KG1 (cell line): ENCODE results near the gene RAB3GAP1.

Source experiments
- DNase-seq: peaks from one replicate; lab custom pipeline; 2025; lab: John Stamatoyannopoulos, UW

RAB3GAP1 gene

DNA sequence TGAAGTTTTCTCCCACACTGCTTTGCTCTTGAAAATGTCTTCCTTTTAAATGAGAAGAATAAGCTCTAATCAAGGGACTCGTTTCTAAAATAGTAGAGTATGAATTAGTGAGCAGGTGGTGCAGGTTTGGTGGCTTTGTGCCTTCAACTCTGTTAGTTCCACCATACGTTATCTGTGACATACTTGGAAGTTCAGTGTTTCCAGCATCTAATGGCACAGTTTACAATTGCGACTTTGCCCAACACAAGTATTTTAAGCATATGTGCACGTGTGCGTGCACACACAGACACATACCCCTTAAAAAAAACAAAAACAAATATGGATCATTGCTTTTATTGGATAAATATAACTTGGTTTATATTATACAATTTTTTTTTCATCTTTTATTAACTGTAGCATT, 111.8 kb downstream of the RAB3GAP1 start:
- no peak for DNase-seq

- no peak for DNase-seq
These were observed 112.3 kb downstream of the RAB3GAP1 start for GRCh38 chr2:135164431-135164830.

- no peak for DNase-seq
These were observed 115.2 kb downstream of the RAB3GAP1 start for GRCh38 chr2:135167273-135167672.

GRCh38 chr2:135168204-135168856, 116.2 kb downstream of the RAB3GAP1 start:
- no peak for DNase-seq

GRCh38 chr2:135169900-135170753, 118.0 kb downstream of the RAB3GAP1 start:
- DNase-seq: no peak

- no peak for DNase-seq
These were observed 122.1 kb downstream of the RAB3GAP1 start for GRCh38 chr2:135174049-135174809.

GRCh38 chr2:135174810-135175093, 122.7 kb downstream of the RAB3GAP1 start:
- no peak for DNase-seq

DNA sequence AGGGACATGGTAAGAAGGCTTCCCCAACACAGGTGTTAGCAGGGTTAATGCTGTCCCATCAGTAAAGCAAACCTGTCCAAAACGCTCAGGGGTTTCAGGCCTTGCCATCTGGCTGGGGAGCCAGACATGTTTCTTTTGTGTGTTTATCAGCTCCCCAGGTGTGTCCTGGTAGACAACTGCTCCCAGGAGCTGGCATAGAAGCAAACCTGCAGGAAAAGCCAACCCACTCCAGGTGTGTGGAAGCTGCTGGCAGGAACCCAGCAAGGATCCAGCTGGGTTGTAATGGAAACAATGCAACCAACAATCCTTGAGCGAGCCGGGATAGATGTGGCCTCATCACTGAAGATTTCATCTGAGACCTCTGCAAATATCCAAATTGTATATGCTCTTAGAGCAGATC, 123.1 kb downstream of the RAB3GAP1 start:
- DNase-seq: no peak

GRCh38 chr2:135179689-135180088, 127.6 kb downstream of the RAB3GAP1 start:
- DNase-seq: no peak

DNA sequence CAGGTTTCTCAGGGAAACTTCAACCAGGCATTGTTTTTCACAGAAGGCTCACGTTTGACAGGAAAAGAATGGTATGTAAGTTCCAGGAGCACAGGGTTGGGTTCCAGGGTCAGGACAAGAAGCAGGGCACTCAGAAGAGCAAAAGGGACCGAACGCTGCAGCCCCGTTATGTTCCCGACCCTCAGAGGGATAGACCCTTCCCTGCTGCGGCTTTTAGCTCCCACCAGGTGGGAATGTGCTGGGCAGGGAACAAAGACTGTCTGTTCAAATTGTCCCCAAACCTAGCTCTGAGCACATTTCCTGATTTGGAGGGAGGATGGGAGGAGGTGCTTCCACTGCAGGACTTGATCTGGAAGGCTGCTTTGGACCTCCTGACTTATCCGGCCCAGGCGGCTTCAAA, 130.1 kb downstream of the RAB3GAP1 start:
- DNase-seq: no peak

- no peak for DNase-seq
These were observed 130.5 kb downstream of the RAB3GAP1 start for GRCh38 chr2:135182601-135183000.

DNA sequence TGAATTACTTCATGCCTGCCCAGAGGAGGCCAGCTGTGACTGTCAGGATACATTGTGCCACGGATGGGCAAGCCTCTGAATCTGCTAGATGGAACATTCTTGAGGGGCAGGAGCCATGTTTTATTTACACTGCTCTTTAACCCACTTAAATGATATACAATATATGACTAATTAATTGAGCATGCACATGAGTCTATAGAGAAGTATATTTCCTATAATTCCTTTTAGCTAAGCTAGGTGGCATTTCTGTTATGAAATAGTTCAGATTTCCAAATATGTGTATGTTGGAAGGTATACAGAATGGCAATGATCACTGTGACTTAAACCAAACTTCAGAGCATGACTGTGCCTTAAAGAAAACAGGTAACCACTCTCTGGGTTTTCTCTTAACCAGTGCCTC, 131.7 kb downstream of the RAB3GAP1 start:
- DNase-seq: no peak

- no peak for DNase-seq
These were observed 134.0 kb downstream of the RAB3GAP1 start for GRCh38 chr2:135186054-135186453.

DNA sequence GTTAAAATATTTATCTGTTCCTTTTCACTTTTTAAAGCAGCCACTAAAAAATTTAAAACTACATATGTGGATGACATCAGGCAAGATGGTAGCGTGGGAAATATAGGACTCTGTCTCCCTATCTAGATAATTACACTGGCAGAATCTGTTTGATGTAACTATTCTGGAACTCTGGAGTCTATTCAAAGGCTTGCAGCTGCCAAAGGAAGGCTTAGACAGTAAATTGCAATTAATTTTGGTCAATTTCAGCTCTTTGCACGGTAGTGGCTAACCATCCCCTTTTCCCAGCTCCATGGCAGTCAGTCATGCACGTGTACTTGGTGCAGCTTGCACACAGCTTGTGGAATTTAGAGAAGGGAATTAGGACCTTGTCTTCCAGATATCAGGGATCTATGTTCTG, 135.2 kb downstream of the RAB3GAP1 start:
- no peak for DNase-seq

DNA sequence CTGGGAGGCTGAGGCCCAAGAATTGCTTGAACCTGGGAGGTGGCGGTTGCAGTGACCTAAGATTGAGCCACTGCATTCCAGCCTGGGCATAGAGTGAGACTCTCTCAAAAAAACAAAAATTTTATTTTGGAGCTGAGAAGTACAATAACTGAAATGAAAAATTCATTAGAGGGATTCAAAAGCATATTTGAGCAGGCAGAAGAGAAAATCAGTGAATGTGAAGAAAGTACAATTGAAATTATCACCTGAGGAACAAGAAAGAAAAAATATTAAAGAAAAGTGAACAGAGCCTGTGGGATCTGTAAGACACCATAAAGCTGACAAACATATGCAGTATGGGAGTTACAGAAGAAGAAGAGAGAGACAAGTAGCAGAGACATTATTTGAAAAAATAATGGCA, 137.1 kb downstream of the RAB3GAP1 start:
- no peak for DNase-seq

DNA sequence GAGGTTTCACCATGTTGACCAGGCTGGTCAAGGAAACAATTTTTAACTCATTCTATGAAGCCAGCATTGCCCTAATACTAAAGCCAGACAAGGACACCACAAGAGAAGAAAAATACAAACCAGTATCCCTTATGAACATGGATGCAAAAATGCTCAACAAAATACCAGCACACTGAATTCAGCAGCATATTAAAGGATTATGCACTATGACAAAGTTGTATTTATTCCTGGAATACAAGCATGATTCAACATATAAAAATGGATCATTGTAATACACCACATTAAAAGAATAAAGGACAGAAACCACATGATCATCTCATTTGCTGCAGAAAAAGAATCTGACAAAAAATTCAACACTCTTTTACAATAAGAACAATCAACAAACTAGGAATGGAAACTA, 138.7 kb downstream of the RAB3GAP1 start:
- DNase-seq: no peak

GRCh38 chr2:135198481-135198880, 146.4 kb downstream of the RAB3GAP1 start:
- no peak for DNase-seq

DNA sequence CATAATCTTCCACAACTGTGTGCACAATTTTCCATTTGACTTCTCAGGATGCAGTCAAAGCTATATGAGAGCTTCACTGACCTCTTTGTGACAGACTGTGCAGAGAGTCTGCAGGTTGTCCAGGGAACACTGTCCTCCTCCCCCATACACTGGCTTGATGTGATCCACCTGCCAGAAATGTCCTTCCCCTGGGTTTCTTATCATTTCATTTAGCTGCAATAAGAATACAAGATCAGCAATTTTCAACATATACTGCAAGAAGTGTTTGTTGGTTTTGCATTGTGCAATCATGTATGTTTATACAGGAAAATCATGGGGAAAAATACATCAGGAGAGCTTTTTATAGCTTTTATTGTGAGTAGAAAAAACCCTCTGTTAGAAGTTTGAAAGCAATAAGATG, 150.7 kb downstream of the RAB3GAP1 start:
- no peak for DNase-seq

DNA sequence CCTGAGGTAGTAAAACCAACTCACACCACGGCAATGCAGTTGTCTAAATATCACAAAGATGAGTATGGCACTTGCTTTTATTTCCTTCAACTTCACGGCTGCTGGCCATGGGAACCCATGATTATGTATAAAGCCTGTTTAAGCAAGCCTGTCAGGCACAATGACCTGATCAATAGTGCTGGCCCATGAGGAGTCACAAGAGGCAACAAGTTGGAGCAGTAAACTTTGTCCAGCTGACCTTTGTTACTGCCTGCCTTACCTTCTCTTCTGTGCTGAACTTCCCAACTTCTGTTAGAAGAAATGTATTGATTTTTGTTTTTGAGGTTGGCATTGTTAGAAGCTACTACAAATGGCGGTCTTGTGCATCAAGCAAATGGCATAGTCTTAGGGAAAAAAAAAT, 151.9 kb downstream of the RAB3GAP1 start:
- no peak for DNase-seq

GRCh38 chr2:135208016-135208415, 155.9 kb downstream of the RAB3GAP1 start:
- no peak for DNase-seq

DNA sequence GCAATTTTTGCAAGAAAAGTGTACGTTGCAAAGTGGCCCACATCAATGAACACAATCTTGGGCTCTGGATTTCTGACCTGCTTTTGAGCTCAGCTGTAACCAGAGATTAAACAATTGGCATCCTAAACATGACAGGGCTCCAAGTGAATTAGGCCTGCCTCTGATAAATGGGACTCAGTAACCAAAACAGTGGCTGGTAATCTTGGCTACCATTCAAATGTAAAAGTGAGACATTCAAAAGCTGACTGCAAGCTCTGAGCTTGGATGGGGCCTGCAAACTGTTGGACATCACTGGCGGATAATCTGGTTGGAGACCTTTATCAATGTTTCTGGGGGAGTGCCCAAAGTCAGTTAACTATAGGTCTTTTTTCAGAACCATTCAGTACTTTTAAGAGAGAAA, 160.7 kb downstream of the RAB3GAP1 start:
- DNase-seq: no peak

GRCh38 chr2:135218426-135218825, 166.3 kb downstream of the RAB3GAP1 start:
- no peak for DNase-seq

GRCh38 chr2:135219226-135219625, 167.1 kb downstream of the RAB3GAP1 start:
- DNase-seq: no peak
